22Rv1 (cell line): ENCODE results near the gene PREP.

Experiments
- H3K27ac ChIP-seq: fragments of 450-650 bp; 2 replicates; pipeline ENCODE4 v1.5.1; 2017
- CTCF ChIP-seq: fragments of 450-650 bp; IDR thresholded peaks from 2 replicates; pipeline ENCODE4 v1.5.1; 2017; ENCODE audit warnings: mild to moderate bottlenecking
- ZFX ChIP-seq: fragments of 450-650 bp; IDR thresholded peaks from 2 replicates; pipeline ENCODE4 v1.6.1; 2017; ENCODE audit warnings: antibody characterized with exemption, borderline replicate concordance

Gene PREP

GRCh38 chr6:105402939-105403935, at the start of gene PREP:
Gene PREP (minus strand): TSS chr6:105403082. CDS start chr6:105402891, 191 bp downstream.
- peak within 1 kb of the TSS; percentile 70 for H3K27ac ChIP-seq
- TF ChIP-seq CTCF, result peak; percentile 84
- TF ChIP-seq ZFX, result no peak

- no peak overlapping the region for H3K27ac ChIP-seq
- TF ChIP-seq ZFX, result no peak
- TF ChIP-seq CTCF, result no peak
Measured at GRCh38 chr6:105452376-105452775, 49.5 kb upstream of the PREP start.

- no peak overlapping the region for H3K27ac ChIP-seq
- TF ChIP-seq CTCF, result no peak
- no peak for TF ChIP-seq ZFX
Measured at GRCh38 chr6:105449756-105450390, 47.0 kb upstream of the PREP start.

GRCh38 chr6:105445481-105445880, 42.6 kb upstream of the PREP start:
- TF ChIP-seq ZFX (no peak), CTCF (no peak)
- H3K27ac ChIP-seq, result no peak overlapping the region

- no peak for TF ChIP-seq ZFX
- TF ChIP-seq CTCF, result no peak
- no peak overlapping the region for H3K27ac ChIP-seq
Measured at GRCh38 chr6:105443941-105444340, 41.1 kb upstream of the PREP start.

GRCh38 chr6:105442369-105442768, 39.5 kb upstream of the PREP start:
- TF ChIP-seq ZFX (no peak), CTCF (no peak)

GRCh38 chr6:105437236-105437635, 34.4 kb upstream of the PREP start:
- TF ChIP-seq ZFX (no peak), CTCF (no peak)
- no peak overlapping the region for H3K27ac ChIP-seq

More at GRCh38 chr6:105442369-105442768, 39.5 kb upstream of the PREP start:
- no peak overlapping the region for H3K27ac ChIP-seq
